Keratinocyte (primary cell): ENCODE results near the gene DENND1A. TPM values are rescaled to one million over a fixed set of nuclear protein-coding genes. Genes with fewer than 3 reads are reported as not detected.

Experiments used
- DNase-seq: peaks from one replicate; pipeline ENCODE4 v3.0.0-alpha.2; 2011; ENCODE audit warnings: low read depth, missing footprints, low spot score
- FAIRE-seq: peaks from 2 replicates; lab custom pipeline; 2011; peaks lifted over from hg19 to GRCh38; lab: Jason Lieb, UNC
- H2AFZ ChIP-seq: 2 replicates; pipeline ENCODE4 v1.6.0; 2012; ENCODE audit warnings: low read length, control low read depth, inconsistent platforms; ENCODE audit not compliant: control insufficient read depth
- H3K27ac ChIP-seq: 2 replicates; pipeline ENCODE4 v1.5.1; 2011; ENCODE audit warnings: low read length; ENCODE audit not compliant: control insufficient read depth, insufficient read depth
- H3K27me3 ChIP-seq: 3 replicates; pipeline ENCODE4 v1.6.0; 2011; ENCODE audit warnings: low read length; ENCODE audit not compliant: control insufficient read depth, insufficient read depth; ENCODE audit errors: extremely low read depth
- H3K36me3 ChIP-seq, 2 experiments: 2 replicates in 1 of 2; 3 replicates in 1 of 2; pipeline ENCODE4 v1.5.1; 2011; ENCODE audit warnings: low read length in 2 of 2, mild to moderate bottlenecking in 1 of 2; ENCODE audit not compliant: control insufficient read depth in 2 of 2, insufficient read depth in 2 of 2; ENCODE audit errors: extremely low read depth in 1 of 2
- H3K4me1 ChIP-seq: 3 replicates; pipeline ENCODE4 v1.5.1; 2011; ENCODE audit warnings: low read length; ENCODE audit not compliant: control insufficient read depth, insufficient read depth; ENCODE audit errors: extremely low read depth
- H3K4me2 ChIP-seq: 3 replicates; pipeline ENCODE4 v1.6.0; 2011; ENCODE audit warnings: low read depth, low read length; ENCODE audit not compliant: control insufficient read depth, insufficient read depth; ENCODE audit errors: extremely low read depth
- H3K4me3 ChIP-seq, 3 experiments: fragments of 200-600 bp in 1 of 3; sonication (generic) in 1 of 3; 2 replicates in 2 of 3; 3 replicates in 1 of 3; pipeline ENCODE4 v1.5.1; 2011 to 2016; ENCODE audit warnings: low read length in 3 of 3, mild to moderate bottlenecking in 3 of 3, control low read depth in 2 of 3, inconsistent platforms in 1 of 3, low read depth in 1 of 3, mixed read lengths in 1 of 3, mixed run types in 1 of 3, moderate library complexity in 1 of 3; ENCODE audit not compliant: control insufficient read depth in 2 of 3, insufficient read depth in 2 of 3; ENCODE audit errors: extremely low read depth in 1 of 3
- H3K79me2 ChIP-seq: 2 replicates; pipeline ENCODE4 v1.6.0; 2012; ENCODE audit warnings: low read length; ENCODE audit not compliant: control insufficient read depth, insufficient read depth
- H3K9ac ChIP-seq: 3 replicates; pipeline ENCODE4 v1.6.0; 2011; ENCODE audit warnings: low read length; ENCODE audit not compliant: control insufficient read depth, insufficient read depth; ENCODE audit errors: extremely low read depth
- H3K9me1 ChIP-seq: 3 replicates; pipeline ENCODE4 v1.6.0; 2011; ENCODE audit warnings: low read length; ENCODE audit not compliant: control insufficient read depth, insufficient read depth; ENCODE audit errors: extremely low read depth
- H3K9me3 ChIP-seq: 2 replicates; pipeline ENCODE4 v1.5.1; 2012; ENCODE audit warnings: low read depth, low read length; ENCODE audit not compliant: control insufficient read depth
- H4K20me1 ChIP-seq: 3 replicates; pipeline ENCODE4 v1.6.0; 2011; ENCODE audit warnings: low read length; ENCODE audit not compliant: control insufficient read depth, insufficient read depth; ENCODE audit errors: extremely low read depth
- CTCF ChIP-seq, 3 experiments: IDR thresholded peaks in 1 of 3; conservative IDR thresholded peaks in 1 of 3; optimal IDR thresholded peaks in 1 of 3; 2 replicates in 2 of 3; 3 replicates in 1 of 3; pipeline versions ENCODE3 to v1.5.1; 2011; ENCODE audit warnings: low read length in 3 of 3, mild to moderate bottlenecking in 3 of 3, moderate library complexity in 2 of 3, control low read depth in 1 of 3, inconsistent platforms in 1 of 3; ENCODE audit not compliant: insufficient read depth in 2 of 3; ENCODE audit errors: extremely low read depth in 1 of 3
- EZH2 ChIP-seq: IDR thresholded peaks from one replicate; pipeline ENCODE4 v1.6.1; 2012; ENCODE audit warnings: inconsistent platforms, mild to moderate bottlenecking, low read length, moderate library complexity
- dilution Hi-C: fragments of 300-500 bp; cut with MboI; formaldehyde crosslinking; loops from one replicate; pipeline ENCODE4 v1.7.0; 2020; ENCODE audit warnings: low sequenced_read_pairs; ENCODE audit not compliant: extremely low pct_ligation_motif_present
- polyA plus RNA-seq, 5 experiments: library from polyadenylated mRNA; depleted of rRNA in 3 of 5; stranded (reverse) in 3 of 5; stranded (forward) in 1 of 5; unstranded in 1 of 5; fragments of >200 nt; gene quantifications; 1 replicate in 1 of 5; 2 replicates in 3 of 5; 3 replicates in 1 of 5; pipeline versions ENCODE4 v1.2.1 to v1.2.3, GENCODE V29; 2011 to 2012; ENCODE audit warnings: missing spikeins in 2 of 5, low read depth in 1 of 5, low replicate concordance in 1 of 5

DENND1A gene
- polyA plus RNA-seq, 1 donor (not counting 4 experiments of a cell fraction or from before 2014, with no cell fraction given), result 13.0 TPM

GRCh38 chr9:123471843-123472570, 457.9 kb downstream of the DENND1A start:
- no peak for FAIRE-seq
- Histone ChIP-seq H3K4me3 (no peak overlapping the region), H3K9me3 (no peaks in the 10 kb centered on the region), H3K27me3 (no peaks in the 10 kb centered on the region), H3K9ac (no peak overlapping the region), H2AFZ (no peak overlapping the region), H4K20me1 (no peaks in the 10 kb centered on the region), H3K36me3 (no peaks in the 10 kb centered on the region), H3K27ac (no peak overlapping the region), H3K4me1 (no peaks in the 10 kb centered on the region), H3K4me2 (no peak overlapping the region), H3K9me1 (no peaks in the 10 kb centered on the region), H3K79me2 (no peaks in the 10 kb centered on the region)
- dilution Hi-C loops, result no loop called here
- TF ChIP-seq EZH2, result no peak
- no peak for TF ChIP-seq CTCF (optimal IDR thresholded peaks at IDR 0.05 in 1 of 3, IDR thresholded peaks at IDR 0.05 in 1 of 3, conservative IDR thresholded peaks at IDR 0.05 in 1 of 3; ENCODE audit: extremely low read depth in 1 of 3, insufficient read depth in 2 of 3, low read length in 3 of 3)
- DNase-seq, result no peak

- H3K4me1 ChIP-seq, result no peaks in the 10 kb centered on the region
- no peak overlapping the region for H2AFZ ChIP-seq
- H3K9ac ChIP-seq, result no peak overlapping the region
- no peaks in the 10 kb centered on the region for H4K20me1 ChIP-seq
- H3K27me3 ChIP-seq, result no peaks in the 10 kb centered on the region
- H3K4me2 ChIP-seq, result no peak overlapping the region
- dilution Hi-C loops, result no loop called here
- no peaks in the 10 kb centered on the region for H3K9me3 ChIP-seq
- no peaks in the 10 kb centered on the region for H3K79me2 ChIP-seq
- H3K36me3 ChIP-seq, result no peaks in the 10 kb centered on the region
- TF ChIP-seq EZH2, result no peak
- TF ChIP-seq CTCF (optimal IDR thresholded peaks at IDR 0.05 in 1 of 3, IDR thresholded peaks at IDR 0.05 in 1 of 3, conservative IDR thresholded peaks at IDR 0.05 in 1 of 3; ENCODE audit: extremely low read depth in 1 of 3, insufficient read depth in 2 of 3, low read length in 3 of 3), result no peak
- no peak overlapping the region for H3K27ac ChIP-seq
- no peak overlapping the region for H3K4me3 ChIP-seq
- no peak for FAIRE-seq
- DNase-seq, result no peak
- no peaks in the 10 kb centered on the region for H3K9me1 ChIP-seq
Observed at GRCh38 chr9:123470991-123471770, 458.7 kb downstream of the DENND1A start.
